Neural cell (in vitro differentiated cells): ENCODE results near the gene HSPBAP1. TPM values are rescaled to one million over a fixed set of nuclear protein-coding genes. Genes with fewer than 3 reads are reported as not detected.

ENCODE experiments used
- H2AFZ ChIP-seq: fragments of 200-600, 300-800 bp; sonication (generic), shearing (Covaris generic); 2 replicates; pipeline ENCODE4 v1.6.0; 2014; ENCODE audit warnings: low read depth, mild to moderate bottlenecking, antibody characterized with exemption, low read length, moderate library complexity
- H3F3A ChIP-seq: fragments of 200-600 bp; shearing (Covaris generic); 2 replicates; pipeline ENCODE4 v1.6.1; 2016; ENCODE audit warnings: mild to moderate bottlenecking, moderate library complexity, mixed read lengths, antibody characterized with exemption, low read length; ENCODE audit not compliant: insufficient read depth, poor library complexity, severe bottlenecking
- H3K27ac ChIP-seq: fragments of 200-600, 300-800 bp; sonication (generic), shearing (Covaris generic); 2 replicates; pipeline ENCODE4 v1.5.1; 2014; ENCODE audit warnings: mild to moderate bottlenecking, low read length, moderate library complexity
- H3K27me3 ChIP-seq: fragments of 300-800, 200-600 bp; sonication (generic), shearing (Covaris generic); 2 replicates; pipeline ENCODE4 v1.6.0; 2014; ENCODE audit warnings: mild to moderate bottlenecking, low read depth, low read length, moderate library complexity; ENCODE audit not compliant: insufficient read depth
- H3K36me3 ChIP-seq: fragments of 300-800, 200-600 bp; sonication (generic), shearing (Covaris generic); 2 replicates; pipeline ENCODE4 v1.5.1; 2014; ENCODE audit warnings: mild to moderate bottlenecking, antibody characterized with exemption, low read length, moderate library complexity; ENCODE audit not compliant: insufficient read depth
- H3K4me2 ChIP-seq: fragments of 300-800, 200-600 bp; sonication (generic), shearing (Covaris generic); 2 replicates; pipeline ENCODE4 v1.6.0; 2014; ENCODE audit warnings: mild to moderate bottlenecking, low read length
- H3K4me3 ChIP-seq: fragments of 300-800, 200-600 bp; sonication (generic), shearing (Covaris generic); 2 replicates; pipeline ENCODE4 v1.5.1; 2014; ENCODE audit warnings: mild to moderate bottlenecking, low read length, moderate library complexity
- H3K79me2 ChIP-seq: fragments of 200-600 bp; shearing (Covaris generic); replicated peaks from 2 replicates; pipeline ENCODE4 v1.6.0; 2014; ENCODE audit warnings: mild to moderate bottlenecking, low read length, moderate library complexity; ENCODE audit not compliant: insufficient read depth
- H3K9ac ChIP-seq: fragments of 300-800, 200-600 bp; sonication (generic), shearing (Covaris generic); 2 replicates; pipeline ENCODE4 v1.6.1; 2016; ENCODE audit warnings: mild to moderate bottlenecking, low read length, mixed read lengths
- H3K9me2 ChIP-seq: fragments of 200-600 bp; shearing (Covaris generic); 2 replicates; pipeline ENCODE4 v1.6.1; 2016; ENCODE audit warnings: mild to moderate bottlenecking, low read length, mixed read lengths; ENCODE audit not compliant: insufficient read depth
- H3K9me3 ChIP-seq: fragments of 200-600, 300-800 bp; sonication (generic), shearing (Covaris generic); 2 replicates; pipeline ENCODE4 v1.6.1; 2016; ENCODE audit warnings: mild to moderate bottlenecking, mixed run types, low read length, moderate library complexity, mixed read lengths
- H4K20me1 ChIP-seq: fragments of 200-600 bp; shearing (Covaris generic); 2 replicates; pipeline ENCODE4 v1.6.1; 2016; ENCODE audit warnings: mild to moderate bottlenecking, mixed run types; ENCODE audit not compliant: insufficient read depth
- EP300 ChIP-seq: fragments of 450-650 bp; conservative IDR thresholded peaks from 2 replicates; pipeline ENCODE4 v1.6.1; 2014; ENCODE audit warnings: antibody characterized with exemption, mild to moderate bottlenecking, moderate library complexity; ENCODE audit not compliant: poor library complexity, severe bottlenecking
- EZH2 ChIP-seq: fragments of 200-600, 300-800 bp; shearing (Covaris generic), sonication (generic); IDR thresholded peaks from 2 replicates; pipeline ENCODE4 v1.6.1; 2014; ENCODE audit warnings: antibody characterized with exemption, low read length, borderline replicate concordance, mild to moderate bottlenecking; ENCODE audit not compliant: insufficient read depth, poor library complexity, severe bottlenecking
- MXI1 ChIP-seq: fragments of 450-650 bp; conservative IDR thresholded peaks from 2 replicates; pipeline ENCODE4 v1.6.1; 2014; ENCODE audit warnings: antibody characterized with exemption, mild to moderate bottlenecking; ENCODE audit not compliant: poor library complexity, severe bottlenecking
- POLR2AphosphoS5 ChIP-seq: IDR thresholded peaks from 2 replicates; pipeline ENCODE4 v1.6.1; 2012
- RAD21 ChIP-seq: fragments of 450-650 bp; conservative IDR thresholded peaks from 2 replicates; pipeline ENCODE4 v1.6.1; 2014; ENCODE audit warnings: antibody characterized with exemption, mild to moderate bottlenecking, moderate library complexity
- SMC3 ChIP-seq: fragments of 450-650 bp; conservative IDR thresholded peaks from 2 replicates; pipeline ENCODE4 v1.6.1; 2014; ENCODE audit warnings: antibody characterized with exemption, mild to moderate bottlenecking, moderate library complexity; ENCODE audit not compliant: poor library complexity
- TAF1 ChIP-seq: IDR thresholded peaks from 2 replicates; pipeline ENCODE4 v1.6.1; 2012; ENCODE audit warnings: low read depth
- polyA plus RNA-seq: library from polyadenylated mRNA; depleted of rRNA; stranded (reverse); fragments of >200 nt; gene quantifications from 2 replicates; pipeline ENCODE4 v1.2.3, GENCODE V29; 2014
- TF ChIP-seq, protein P1 (sequence below): IDR thresholded peaks from 2 replicates; pipeline ENCODE4 v1.6.1; 2012; ENCODE audit warnings: borderline replicate concordance
- TF ChIP-seq, protein P2 (sequence below): fragments of 450-650 bp; IDR thresholded peaks from 2 replicates; pipeline ENCODE4 v1.5.1; 2014; ENCODE audit warnings: antibody characterized with exemption, mild to moderate bottlenecking, moderate library complexity; ENCODE audit not compliant: poor library complexity, severe bottlenecking

HSPBAP1 gene
- polyA plus RNA-seq, 1 donor from 2014 or later, result 8.6 TPM

DNA sequence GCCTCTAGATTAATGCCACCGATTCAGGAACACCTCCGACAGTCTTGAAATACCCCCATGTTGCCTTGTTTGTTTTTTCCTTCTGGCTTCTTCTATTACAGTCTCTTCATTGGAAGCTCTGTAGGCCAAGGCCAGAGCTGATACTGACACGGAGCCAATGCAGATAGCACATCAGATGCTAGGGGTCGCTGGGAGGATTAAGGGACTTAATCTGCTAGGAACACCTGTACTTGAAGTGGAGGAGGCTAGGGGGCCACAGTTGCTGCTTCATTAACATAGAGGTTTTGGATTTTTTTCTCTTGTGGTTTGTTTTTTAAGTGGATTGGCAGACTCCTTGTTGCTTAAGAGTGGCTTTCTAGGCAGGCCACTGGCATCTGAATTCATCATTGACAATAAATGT, 63.4 kb downstream of the HSPBAP1 start:
- H3K4me2 ChIP-seq, result no peak overlapping the region
- H3K36me3 ChIP-seq, result no peaks in the 10 kb centered on the region
- no peak overlapping the region for H3K4me3 ChIP-seq
- H3K9ac ChIP-seq, result no peak overlapping the region
- no peaks in the 10 kb centered on the region for H3K9me2 ChIP-seq
- H3K9me3 ChIP-seq, result no peaks in the 10 kb centered on the region
- H3K27me3 ChIP-seq, result no peaks in the 10 kb centered on the region
- no peaks in the 10 kb centered on the region for H4K20me1 ChIP-seq
- H2AFZ ChIP-seq, result no peak overlapping the region
- no peaks in the 10 kb centered on the region for H3F3A ChIP-seq
- no peak for TF ChIP-seq SMC3
- TF ChIP-seq RAD21, result no peak
- TF ChIP-seq, protein P1, sequence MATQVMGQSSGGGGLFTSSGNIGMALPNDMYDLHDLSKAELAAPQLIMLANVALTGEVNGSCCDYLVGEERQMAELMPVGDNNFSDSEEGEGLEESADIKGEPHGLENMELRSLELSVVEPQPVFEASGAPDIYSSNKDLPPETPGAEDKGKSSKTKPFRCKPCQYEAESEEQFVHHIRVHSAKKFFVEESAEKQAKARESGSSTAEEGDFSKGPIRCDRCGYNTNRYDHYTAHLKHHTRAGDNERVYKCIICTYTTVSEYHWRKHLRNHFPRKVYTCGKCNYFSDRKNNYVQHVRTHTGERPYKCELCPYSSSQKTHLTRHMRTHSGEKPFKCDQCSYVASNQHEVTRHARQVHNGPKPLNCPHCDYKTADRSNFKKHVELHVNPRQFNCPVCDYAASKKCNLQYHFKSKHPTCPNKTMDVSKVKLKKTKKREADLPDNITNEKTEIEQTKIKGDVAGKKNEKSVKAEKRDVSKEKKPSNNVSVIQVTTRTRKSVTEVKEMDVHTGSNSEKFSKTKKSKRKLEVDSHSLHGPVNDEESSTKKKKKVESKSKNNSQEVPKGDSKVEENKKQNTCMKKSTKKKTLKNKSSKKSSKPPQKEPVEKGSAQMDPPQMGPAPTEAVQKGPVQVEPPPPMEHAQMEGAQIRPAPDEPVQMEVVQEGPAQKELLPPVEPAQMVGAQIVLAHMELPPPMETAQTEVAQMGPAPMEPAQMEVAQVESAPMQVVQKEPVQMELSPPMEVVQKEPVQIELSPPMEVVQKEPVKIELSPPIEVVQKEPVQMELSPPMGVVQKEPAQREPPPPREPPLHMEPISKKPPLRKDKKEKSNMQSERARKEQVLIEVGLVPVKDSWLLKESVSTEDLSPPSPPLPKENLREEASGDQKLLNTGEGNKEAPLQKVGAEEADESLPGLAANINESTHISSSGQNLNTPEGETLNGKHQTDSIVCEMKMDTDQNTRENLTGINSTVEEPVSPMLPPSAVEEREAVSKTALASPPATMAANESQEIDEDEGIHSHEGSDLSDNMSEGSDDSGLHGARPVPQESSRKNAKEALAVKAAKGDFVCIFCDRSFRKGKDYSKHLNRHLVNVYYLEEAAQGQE, result no peak
- no peak for TF ChIP-seq EP300
- no peak for TF ChIP-seq POLR2AphosphoS5
- no peak for TF ChIP-seq EZH2
- no peak for TF ChIP-seq MXI1
- no peak for TF ChIP-seq TAF1
- TF ChIP-seq, protein P2, sequence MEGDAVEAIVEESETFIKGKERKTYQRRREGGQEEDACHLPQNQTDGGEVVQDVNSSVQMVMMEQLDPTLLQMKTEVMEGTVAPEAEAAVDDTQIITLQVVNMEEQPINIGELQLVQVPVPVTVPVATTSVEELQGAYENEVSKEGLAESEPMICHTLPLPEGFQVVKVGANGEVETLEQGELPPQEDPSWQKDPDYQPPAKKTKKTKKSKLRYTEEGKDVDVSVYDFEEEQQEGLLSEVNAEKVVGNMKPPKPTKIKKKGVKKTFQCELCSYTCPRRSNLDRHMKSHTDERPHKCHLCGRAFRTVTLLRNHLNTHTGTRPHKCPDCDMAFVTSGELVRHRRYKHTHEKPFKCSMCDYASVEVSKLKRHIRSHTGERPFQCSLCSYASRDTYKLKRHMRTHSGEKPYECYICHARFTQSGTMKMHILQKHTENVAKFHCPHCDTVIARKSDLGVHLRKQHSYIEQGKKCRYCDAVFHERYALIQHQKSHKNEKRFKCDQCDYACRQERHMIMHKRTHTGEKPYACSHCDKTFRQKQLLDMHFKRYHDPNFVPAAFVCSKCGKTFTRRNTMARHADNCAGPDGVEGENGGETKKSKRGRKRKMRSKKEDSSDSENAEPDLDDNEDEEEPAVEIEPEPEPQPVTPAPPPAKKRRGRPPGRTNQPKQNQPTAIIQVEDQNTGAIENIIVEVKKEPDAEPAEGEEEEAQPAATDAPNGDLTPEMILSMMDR, result no peak
- H3K79me2 ChIP-seq, result no peaks in the 10 kb centered on the region
- no peak overlapping the region for H3K27ac ChIP-seq

DNA sequence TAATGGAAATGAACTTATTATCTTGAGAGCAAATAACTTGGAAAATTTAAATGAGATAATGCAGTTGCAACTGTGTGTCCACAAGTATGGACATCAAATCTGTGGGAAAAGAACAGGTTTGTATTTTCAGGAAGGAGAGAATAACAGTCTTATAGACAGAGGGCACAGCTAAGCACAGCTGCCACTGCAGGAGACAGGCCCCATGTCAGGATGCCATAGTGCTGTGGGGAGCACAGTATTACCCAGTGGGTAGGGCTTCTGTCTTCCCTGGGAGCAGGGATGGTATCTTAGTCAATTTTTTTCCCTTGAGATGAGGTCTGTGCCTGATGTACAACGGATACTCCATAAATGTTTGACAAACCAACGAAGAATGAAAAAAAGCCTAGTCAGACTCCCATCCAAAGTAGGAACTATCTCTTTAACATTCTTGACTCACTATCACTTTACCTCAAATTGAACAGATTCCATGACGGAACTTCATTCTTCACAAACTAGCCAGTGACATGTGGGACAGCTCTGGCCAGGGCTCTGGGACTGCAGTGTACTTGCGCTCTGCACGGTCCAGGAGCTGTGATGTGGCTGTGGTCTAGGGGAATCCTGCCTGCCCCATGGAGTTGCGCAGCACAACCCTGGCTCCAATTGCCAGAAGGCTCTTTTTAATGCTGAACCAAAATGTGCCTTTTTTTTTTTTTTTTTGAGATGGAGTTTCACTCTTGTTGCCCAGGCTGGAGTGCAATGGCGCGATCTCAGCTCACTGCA, 64.7 kb downstream of the HSPBAP1 start:
- no peak overlapping the region for H2AFZ ChIP-seq
- TF ChIP-seq, protein P1, result no peak
- no peak for TF ChIP-seq EP300
- no peak for TF ChIP-seq EZH2
- TF ChIP-seq POLR2AphosphoS5, result no peak
- no peak for TF ChIP-seq MXI1
- no peak for TF ChIP-seq TAF1
- TF ChIP-seq, protein P2, result no peak
- no peak for TF ChIP-seq RAD21
- TF ChIP-seq SMC3, result no peak
- no peaks in the 10 kb centered on the region for H3F3A ChIP-seq
- H4K20me1 ChIP-seq, result no peaks in the 10 kb centered on the region
- H3K9ac ChIP-seq, result no peak overlapping the region
- no peaks in the 10 kb centered on the region for H3K27me3 ChIP-seq
- H3K9me3 ChIP-seq, result no peaks in the 10 kb centered on the region
- H3K27ac ChIP-seq, result no peak overlapping the region
- no peaks in the 10 kb centered on the region for H3K36me3 ChIP-seq
- H3K79me2 ChIP-seq, result no peaks in the 10 kb centered on the region
- no peaks in the 10 kb centered on the region for H3K9me2 ChIP-seq
- no peak overlapping the region for H3K4me3 ChIP-seq
- H3K4me2 ChIP-seq, result no peak overlapping the region
